Measurements from ENCODE around the gene RFTN1.

The RFTN1 gene

DNA sequence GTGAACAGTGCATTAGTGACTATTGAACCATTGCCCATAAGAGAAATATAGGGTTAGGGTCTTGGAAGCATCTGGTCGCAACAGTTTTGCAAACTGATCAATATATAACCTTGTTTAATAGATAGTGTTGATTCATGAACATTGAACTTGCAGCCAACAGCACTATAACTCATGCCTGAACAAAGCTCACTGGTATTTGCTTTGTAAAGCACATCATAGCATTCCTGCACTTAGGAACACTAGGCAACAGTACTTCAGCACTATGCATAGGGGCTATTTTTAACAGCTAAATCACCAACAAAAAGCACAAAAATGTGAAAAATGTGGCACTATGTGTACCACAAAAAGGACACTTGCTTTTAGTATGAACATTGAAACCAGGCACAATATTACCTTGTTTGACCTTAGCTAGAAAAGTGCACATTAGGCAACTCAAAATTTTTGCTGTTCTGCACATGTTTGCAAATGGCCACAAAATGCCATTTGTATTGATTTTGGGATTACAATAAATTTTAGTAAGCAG, 180.5 kb downstream of the RFTN1 start:
- ATAC-seq (replicated peaks; ENCODE audit: extremely low read depth, poor library complexity, severe bottlenecking) (no peak), DNase-seq (ENCODE audit: low spot score in 2 of 2) (no peak)
- peak overlapping the region; percentile 81 for H3K27ac Mint-ChIP-seq (ENCODE audit: low read depth)
- no peaks in the 10 kb centered on the region for H3K27me3 Mint-ChIP-seq
- H3K4me1 Mint-ChIP-seq = peaks cover 21% of the 10 kb centered on the region
- H3K9me3 Mint-ChIP-seq = peaks cover 10% of the 10 kb centered on the region
- H3K4me3 Mint-ChIP-seq = no peak overlapping the region
- peaks cover 28% of the 10 kb centered on the region for H3K36me3 Mint-ChIP-seq (ENCODE audit: insufficient read depth)

DNA sequence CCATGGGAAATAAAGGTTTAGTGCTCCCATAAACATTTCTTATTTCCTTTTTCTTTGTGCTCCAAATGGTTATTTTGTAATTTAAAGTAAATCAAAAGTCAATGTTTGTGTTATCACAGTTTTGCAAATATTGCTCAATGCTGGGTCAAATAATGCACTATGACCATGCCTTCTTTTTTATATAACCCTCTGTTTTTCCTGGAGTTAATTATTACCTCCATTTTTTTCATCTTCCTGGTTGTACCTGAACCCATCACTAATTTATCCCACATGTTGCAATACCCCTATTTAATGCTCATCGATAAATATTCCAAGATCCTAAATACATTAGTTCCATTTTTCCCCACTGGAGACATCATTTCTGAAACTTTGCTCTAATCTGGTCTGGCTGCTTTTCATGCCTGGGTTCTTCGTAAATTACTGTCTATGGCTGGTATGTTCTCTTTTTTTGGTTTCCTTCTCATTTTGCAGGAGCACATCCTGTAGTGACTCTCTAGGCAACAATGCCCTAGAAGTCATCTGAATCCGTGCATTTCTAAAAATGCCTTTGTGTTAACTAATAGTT, 182.1 kb downstream of the RFTN1 start:
- no peak overlapping the region for H3K27ac Mint-ChIP-seq (ENCODE audit: low read depth)
- peaks cover 37% of the 10 kb centered on the region for H3K36me3 Mint-ChIP-seq (ENCODE audit: insufficient read depth)
- H3K4me3 Mint-ChIP-seq = no peak overlapping the region
- peaks cover 10% of the 10 kb centered on the region for H3K9me3 Mint-ChIP-seq
- ATAC-seq (replicated peaks; ENCODE audit: extremely low read depth, poor library complexity, severe bottlenecking) (no peak), DNase-seq (ENCODE audit: low spot score in 2 of 2) (no peak)
- H3K27me3 Mint-ChIP-seq = no peaks in the 10 kb centered on the region
- peaks cover 20% of the 10 kb centered on the region for H3K4me1 Mint-ChIP-seq

DNA sequence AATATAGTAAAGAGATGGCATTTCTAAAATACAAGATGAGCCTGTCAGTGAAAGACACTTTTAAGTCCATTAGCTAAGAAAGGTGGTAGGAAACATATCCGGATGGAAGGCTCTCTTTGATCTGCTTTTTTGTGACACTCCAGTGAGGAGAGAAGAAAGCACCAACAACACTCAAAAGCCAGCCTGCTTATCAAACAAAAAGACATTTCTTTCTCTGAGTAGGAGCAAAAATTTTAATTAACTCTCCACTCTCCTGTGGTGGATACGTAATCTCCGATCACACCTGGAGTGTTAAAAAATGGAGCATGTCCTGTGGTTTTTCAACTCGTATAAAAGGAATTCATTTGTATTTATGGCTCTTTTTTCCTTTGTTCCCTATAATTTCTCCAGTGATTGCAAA, 183.1 kb downstream of the RFTN1 start:
- peak overlapping the region; percentile 61 for H3K27ac Mint-ChIP-seq (ENCODE audit: low read depth)
- H3K36me3 Mint-ChIP-seq (ENCODE audit: insufficient read depth) = peaks cover 39% of the 10 kb centered on the region
- no peak for DNase-seq (ENCODE audit: low spot score in 2 of 2)

DNA sequence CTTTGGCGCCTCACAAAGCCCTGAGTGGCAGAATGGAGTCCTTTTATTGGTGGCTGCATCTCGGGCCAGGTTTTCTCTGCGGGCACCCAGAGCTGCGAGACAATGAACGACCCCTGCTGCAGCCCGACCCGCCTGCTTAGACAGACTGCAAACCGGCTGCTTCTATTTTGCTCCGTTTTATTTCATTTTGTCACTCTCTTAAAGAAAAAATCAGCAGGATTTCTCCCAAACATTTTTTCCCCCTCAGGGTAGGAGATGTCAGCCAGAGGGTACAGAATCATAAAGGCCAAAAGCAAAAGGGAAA, 183.7 kb downstream of the RFTN1 start:
- H3K27ac Mint-ChIP-seq (ENCODE audit: low read depth) = no peak overlapping the region
- peaks cover 18% of the 10 kb centered on the region for H3K4me1 Mint-ChIP-seq
- peaks cover 43% of the 10 kb centered on the region for H3K36me3 Mint-ChIP-seq (ENCODE audit: insufficient read depth)
- ATAC-seq (replicated peaks; ENCODE audit: extremely low read depth, poor library complexity, severe bottlenecking) (no peak), DNase-seq (ENCODE audit: low spot score in 2 of 2) (no peak)
- H3K4me3 Mint-ChIP-seq = no peak overlapping the region
- no peaks in the 10 kb centered on the region for H3K27me3 Mint-ChIP-seq
- peaks cover 10% of the 10 kb centered on the region for H3K9me3 Mint-ChIP-seq

More for the DNA sequence above, 183.1 kb downstream of the RFTN1 start:
- Mint-ChIP-seq H3K9me3 (peaks cover 10% of the 10 kb centered on the region), H3K4me1 (peaks cover 20% of the 10 kb centered on the region), H3K4me3 (no peak overlapping the region), H3K27me3 (no peaks in the 10 kb centered on the region)
- ATAC-seq (replicated peaks; ENCODE audit: extremely low read depth, poor library complexity, severe bottlenecking) = no peak

DNA sequence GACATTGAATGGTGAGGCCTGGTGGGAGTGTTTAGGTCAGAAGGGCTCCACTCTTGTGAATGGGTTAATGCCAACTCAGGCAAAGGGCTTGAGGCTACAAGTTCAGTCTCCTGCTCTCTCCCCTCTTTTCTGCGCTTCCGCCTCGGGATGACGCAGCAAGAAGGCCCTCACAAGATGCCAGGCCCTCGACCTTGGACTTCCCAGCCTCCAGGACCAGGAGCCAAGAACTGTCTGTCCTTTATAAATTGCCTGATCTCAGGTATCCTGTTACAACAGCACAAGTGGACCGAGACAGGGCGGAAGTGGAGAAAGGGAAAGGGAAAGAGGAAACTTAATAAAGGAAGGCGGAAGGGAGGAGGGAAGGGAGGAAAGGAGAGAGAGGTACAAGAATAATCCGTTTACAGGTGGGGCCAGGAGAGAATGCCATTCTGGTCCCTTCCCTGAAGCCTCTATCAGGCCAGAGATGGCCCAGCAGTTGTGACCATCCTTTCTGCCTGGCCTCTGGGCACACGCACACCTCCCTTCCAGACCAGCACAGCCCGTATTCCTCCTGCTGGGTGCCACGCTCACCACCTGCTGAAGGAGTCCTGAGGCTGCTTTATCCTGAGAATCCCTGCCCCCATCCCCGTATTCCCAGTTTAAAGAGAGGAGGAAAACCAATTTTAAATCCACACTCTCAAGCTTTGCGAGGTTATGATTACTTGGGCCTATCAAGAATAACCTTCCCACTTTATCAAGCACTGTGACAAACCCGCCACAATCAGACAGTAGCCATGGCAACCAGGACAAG, 184.3 kb downstream of the RFTN1 start:
- Mint-ChIP-seq H3K36me3 (ENCODE audit: insufficient read depth) (peaks cover 40% of the 10 kb centered on the region), H3K9me3 (peaks cover 10% of the 10 kb centered on the region), H3K4me3 (no peak overlapping the region), H3K27me3 (no peaks in the 10 kb centered on the region), H3K4me1 (peaks cover 13% of the 10 kb centered on the region), H3K27ac (ENCODE audit: low read depth) (peak overlapping the region; percentile 56)
- ATAC-seq (replicated peaks; ENCODE audit: extremely low read depth, poor library complexity, severe bottlenecking) = no peak
- DNase-seq (ENCODE audit: low spot score in 2 of 2) = no peak

DNA sequence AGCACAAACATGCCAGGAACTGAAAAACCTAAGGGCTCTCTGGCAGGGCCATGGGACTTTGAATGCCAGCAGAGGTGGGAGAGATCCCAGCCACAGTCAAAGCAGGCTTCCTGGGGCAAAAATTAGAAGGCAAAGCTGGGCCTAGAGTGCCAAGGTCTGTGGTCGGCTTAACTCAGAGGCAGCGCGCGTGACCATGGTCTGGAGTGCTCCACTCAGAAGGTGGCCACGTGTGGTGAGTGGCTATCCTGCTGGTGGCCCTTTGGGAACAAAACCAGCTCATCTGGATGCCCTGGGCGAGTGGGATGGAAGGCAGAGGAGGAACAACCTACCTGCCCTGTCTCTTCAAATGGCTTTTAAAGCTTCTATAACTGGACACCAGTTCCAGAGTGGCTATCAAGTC, 185.4 kb downstream of the RFTN1 start:
- Mint-ChIP-seq H3K4me1 (peaks cover 11% of the 10 kb centered on the region), H3K36me3 (ENCODE audit: insufficient read depth) (peaks cover 44% of the 10 kb centered on the region), H3K9me3 (peaks cover 10% of the 10 kb centered on the region), H3K27ac (ENCODE audit: low read depth) (no peak overlapping the region), H3K27me3 (no peaks in the 10 kb centered on the region), H3K4me3 (no peak overlapping the region)
- ATAC-seq (replicated peaks; ENCODE audit: extremely low read depth, poor library complexity, severe bottlenecking) (no peak), DNase-seq (ENCODE audit: low spot score in 2 of 2) (no peak)

DNA sequence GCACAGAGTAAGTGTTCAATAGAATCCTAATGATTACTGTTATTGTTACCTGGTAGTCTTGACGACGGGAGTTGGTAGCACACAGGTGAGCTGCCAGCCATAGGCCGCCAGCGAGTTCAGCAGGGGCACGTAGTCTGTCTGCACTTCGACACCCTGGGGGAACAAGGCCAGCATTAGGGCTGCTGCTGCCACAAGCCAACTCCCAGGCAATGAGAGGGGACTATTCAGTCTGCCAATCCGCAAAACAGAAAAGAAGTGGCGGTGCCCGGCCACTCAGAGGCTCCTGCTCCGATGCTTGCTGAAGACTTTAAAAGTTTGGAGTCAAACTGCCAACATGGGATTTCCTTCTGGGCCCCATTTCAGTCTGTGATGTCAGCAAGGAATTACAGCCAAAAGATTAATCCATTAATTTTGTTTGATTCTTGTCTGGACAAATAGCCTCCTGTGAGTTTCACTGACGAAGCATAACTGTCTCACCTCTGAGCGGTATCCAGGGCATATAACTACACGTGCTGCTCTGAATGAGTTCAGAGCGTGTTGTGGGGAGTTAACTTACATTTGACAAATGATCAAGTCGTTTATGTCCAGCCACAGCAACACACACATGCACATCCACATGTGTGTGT, 186.7 kb downstream of the RFTN1 start:
- H3K27me3 Mint-ChIP-seq = no peaks in the 10 kb centered on the region
- DNase-seq (ENCODE audit: low spot score in 2 of 2) (no peak), ATAC-seq (replicated peaks; ENCODE audit: extremely low read depth, poor library complexity, severe bottlenecking) (no peak)
- H3K9me3 Mint-ChIP-seq = peaks cover 5% of the 10 kb centered on the region
- no peak overlapping the region for H3K4me3 Mint-ChIP-seq
- peaks cover 48% of the 10 kb centered on the region for H3K36me3 Mint-ChIP-seq (ENCODE audit: insufficient read depth)
- H3K27ac Mint-ChIP-seq (ENCODE audit: low read depth) = peak overlapping the region; percentile 46
- peaks cover 5% of the 10 kb centered on the region for H3K4me1 Mint-ChIP-seq

DNA sequence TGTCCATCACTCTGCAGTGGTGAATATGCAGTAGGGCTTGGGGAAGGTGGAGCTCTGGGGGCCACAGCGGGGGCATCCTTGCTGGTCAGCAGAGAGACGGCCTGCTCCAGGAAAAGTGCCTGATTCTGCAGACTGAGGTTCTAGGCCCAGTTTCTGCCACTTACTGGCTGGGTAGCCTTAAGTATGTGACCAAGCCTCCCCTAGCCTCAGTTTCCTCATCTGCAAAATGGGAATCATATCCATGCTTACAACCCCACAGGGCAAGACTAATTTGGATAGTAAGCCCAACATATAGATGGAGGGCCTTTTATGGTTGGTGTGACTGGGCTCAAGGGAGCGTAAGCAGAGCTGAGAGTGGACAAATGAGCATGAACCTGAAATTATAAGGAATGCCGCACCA, 187.6 kb downstream of the RFTN1 start:
- H3K27me3 Mint-ChIP-seq = no peaks in the 10 kb centered on the region
- H3K9me3 Mint-ChIP-seq = no peaks in the 10 kb centered on the region
- no peak for ATAC-seq (replicated peaks; ENCODE audit: extremely low read depth, poor library complexity, severe bottlenecking)
- H3K36me3 Mint-ChIP-seq (ENCODE audit: insufficient read depth) = peaks cover 47% of the 10 kb centered on the region
- H3K4me3 Mint-ChIP-seq = no peak overlapping the region
- DNase-seq (ENCODE audit: low spot score in 2 of 2) = no peak
- H3K4me1 Mint-ChIP-seq = peaks cover 11% of the 10 kb centered on the region
- no peak overlapping the region for H3K27ac Mint-ChIP-seq (ENCODE audit: low read depth)

DNA sequence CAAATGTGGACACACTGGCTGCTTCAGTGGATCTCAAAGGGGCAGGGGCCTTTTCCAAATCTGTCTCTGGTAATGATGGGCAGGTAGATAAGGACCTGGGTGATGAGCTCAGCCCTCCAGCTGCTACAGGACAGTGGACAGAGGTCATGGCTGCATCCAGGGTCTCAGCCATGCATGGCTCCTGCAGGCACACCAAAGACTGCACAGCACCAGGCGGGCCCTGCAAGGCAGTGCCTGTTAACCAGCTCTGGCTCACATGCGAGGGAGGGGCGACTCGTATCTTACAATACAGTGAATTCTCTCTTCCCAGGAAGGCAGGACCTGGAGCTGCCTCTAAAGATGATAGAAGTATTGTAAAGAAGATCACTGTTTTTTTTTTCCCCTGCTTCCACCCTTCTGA, 189.8 kb downstream of the RFTN1 start:
- no peak overlapping the region for H3K4me3 Mint-ChIP-seq
- ATAC-seq (replicated peaks; ENCODE audit: extremely low read depth, poor library complexity, severe bottlenecking) = no peak
- no peak overlapping the region for H3K27ac Mint-ChIP-seq (ENCODE audit: low read depth)
- no peak for DNase-seq (ENCODE audit: low spot score in 2 of 2)
- H3K27me3 Mint-ChIP-seq = no peaks in the 10 kb centered on the region
- H3K36me3 Mint-ChIP-seq (ENCODE audit: insufficient read depth) = peaks cover 54% of the 10 kb centered on the region
- no peaks in the 10 kb centered on the region for H3K9me3 Mint-ChIP-seq
- peaks cover 28% of the 10 kb centered on the region for H3K4me1 Mint-ChIP-seq

DNA sequence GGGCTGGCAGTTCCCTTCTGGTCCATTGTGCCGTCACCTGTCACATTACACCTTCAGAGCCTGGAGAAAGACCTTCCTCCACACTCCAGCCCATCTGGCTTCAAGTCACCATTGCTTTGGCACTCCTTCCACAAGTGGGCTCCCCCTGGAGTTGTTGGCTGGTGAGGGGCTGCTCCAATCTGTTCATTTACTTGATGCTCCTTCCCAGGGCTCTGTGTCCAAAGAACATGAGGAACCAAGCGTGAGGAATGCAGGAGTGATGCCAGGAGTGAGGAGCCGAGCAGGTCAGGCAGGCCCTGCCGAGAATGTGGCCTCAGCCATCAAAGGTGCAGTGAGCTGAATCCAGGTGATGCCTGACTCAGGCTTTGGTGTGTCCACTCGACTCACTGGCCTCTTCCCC, 191.3 kb downstream of the RFTN1 start:
- DNase-seq (ENCODE audit: low spot score in 2 of 2) (no peak), ATAC-seq (replicated peaks; ENCODE audit: extremely low read depth, poor library complexity, severe bottlenecking) (no peak)
- Mint-ChIP-seq H3K36me3 (ENCODE audit: insufficient read depth) (peaks cover 59% of the 10 kb centered on the region), H3K9me3 (no peaks in the 10 kb centered on the region), H3K4me3 (no peak overlapping the region), H3K4me1 (peaks cover 34% of the 10 kb centered on the region), H3K27me3 (no peaks in the 10 kb centered on the region), H3K27ac (ENCODE audit: low read depth) (peak overlapping the region; percentile 21)

DNA sequence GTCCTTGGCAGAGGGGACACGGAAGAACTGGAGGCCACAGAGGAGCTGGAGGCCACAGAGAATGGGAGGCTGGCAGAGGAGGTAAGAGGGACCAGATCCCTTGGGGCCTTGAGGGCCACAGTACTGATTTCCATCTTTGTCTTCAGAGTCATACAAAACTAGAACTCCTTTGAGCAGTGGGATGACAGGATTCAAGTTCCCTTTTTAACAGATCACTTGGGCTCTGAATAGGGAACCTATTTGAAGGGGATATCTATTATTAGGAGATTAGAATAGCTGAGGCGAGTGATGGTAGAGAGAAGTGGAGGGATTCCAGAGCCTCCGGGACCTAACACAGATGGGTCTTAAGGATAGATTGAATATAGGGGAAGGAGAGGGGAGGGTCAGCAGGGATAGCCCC, 192.8 kb downstream of the RFTN1 start:
- Mint-ChIP-seq H3K27me3 (no peaks in the 10 kb centered on the region), H3K36me3 (ENCODE audit: insufficient read depth) (peaks cover 60% of the 10 kb centered on the region), H3K4me3 (no peak overlapping the region), H3K4me1 (peaks cover 49% of the 10 kb centered on the region), H3K27ac (ENCODE audit: low read depth) (peak overlapping the region; percentile 72), H3K9me3 (no peaks in the 10 kb centered on the region)
- no peak for ATAC-seq (replicated peaks; ENCODE audit: extremely low read depth, poor library complexity, severe bottlenecking)
- no peak for DNase-seq (ENCODE audit: low spot score in 2 of 2)

DNA sequence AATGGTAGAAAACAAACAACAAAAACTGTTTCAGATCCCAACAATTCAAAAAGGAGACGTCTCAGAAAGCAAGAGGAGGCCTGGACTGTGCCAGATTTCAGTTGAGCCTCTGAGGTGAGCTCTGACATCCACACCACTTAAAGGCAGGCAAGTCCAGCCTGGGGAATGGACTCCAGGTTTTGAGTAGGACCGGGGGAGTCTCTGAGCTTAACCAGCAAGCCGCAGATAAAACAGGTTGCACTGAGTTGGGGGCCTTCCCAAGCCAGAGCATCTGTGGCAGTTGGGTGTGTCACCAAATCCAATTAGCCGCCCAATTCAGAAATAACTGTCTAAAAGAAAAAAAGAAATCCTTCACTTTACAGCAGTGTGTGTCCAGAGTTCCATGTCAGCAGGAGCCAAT, 193.8 kb downstream of the RFTN1 start:
- Mint-ChIP-seq H3K27me3 (no peaks in the 10 kb centered on the region), H3K27ac (ENCODE audit: low read depth) (peak overlapping the region; percentile 55), H3K4me1 (peaks cover 52% of the 10 kb centered on the region), H3K36me3 (ENCODE audit: insufficient read depth) (peaks cover 55% of the 10 kb centered on the region), H3K4me3 (no peak overlapping the region), H3K9me3 (no peaks in the 10 kb centered on the region)
- ATAC-seq (replicated peaks; ENCODE audit: extremely low read depth, poor library complexity, severe bottlenecking) (no peak), DNase-seq (ENCODE audit: low spot score in 2 of 2) (no peak)

DNA sequence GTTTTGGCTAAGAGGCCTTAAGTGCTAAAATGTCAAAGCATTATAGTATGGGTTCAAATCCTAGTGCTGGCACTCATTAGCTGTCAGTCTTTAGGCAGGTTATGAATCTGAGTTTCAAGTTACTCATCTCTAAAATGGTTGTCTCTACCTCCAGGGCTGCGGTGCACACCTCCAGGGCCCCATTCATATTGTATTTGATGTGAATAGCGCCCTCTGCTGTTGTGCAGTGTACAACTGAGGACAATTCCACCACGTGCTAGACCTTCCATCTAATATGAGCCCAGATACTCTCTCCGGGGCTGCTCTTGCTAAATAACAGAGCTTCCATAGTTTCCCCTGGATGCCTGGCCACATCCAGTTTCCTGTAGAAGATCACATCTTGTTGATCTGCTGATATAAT, 194.2 kb downstream of the RFTN1 start:
- Mint-ChIP-seq H3K36me3 (ENCODE audit: insufficient read depth) (peaks cover 54% of the 10 kb centered on the region), H3K27me3 (no peaks in the 10 kb centered on the region), H3K9me3 (no peaks in the 10 kb centered on the region), H3K27ac (ENCODE audit: low read depth) (peak overlapping the region; percentile 55), H3K4me1 (peaks cover 52% of the 10 kb centered on the region), H3K4me3 (no peak overlapping the region)
- DNase-seq (ENCODE audit: low spot score in 2 of 2) = peak; percentile 62 to 71
- ATAC-seq (replicated peaks; ENCODE audit: extremely low read depth, poor library complexity, severe bottlenecking) = peak; percentile 97
